Measurements from ENCODE around the gene MELK.

DNA sequence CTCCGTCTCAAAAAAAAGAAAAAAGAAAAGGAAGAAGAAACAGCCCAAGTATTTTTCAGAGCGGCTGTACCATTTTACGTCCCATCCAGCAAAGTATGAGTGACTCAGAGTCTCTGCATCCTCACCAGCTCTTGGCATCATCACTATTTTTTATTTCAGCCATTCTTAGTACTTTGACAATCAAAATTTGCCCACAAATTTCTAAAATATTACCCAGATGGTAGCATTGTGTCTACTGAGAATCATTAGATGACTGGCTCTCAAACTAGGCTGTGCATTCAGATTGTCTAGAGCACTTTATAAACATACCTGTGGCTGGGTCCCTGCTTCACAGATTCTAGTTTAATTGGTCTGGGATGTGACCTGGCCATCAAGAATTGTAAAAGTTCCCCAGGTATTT lies 21.6 kb upstream of the MELK start:
- TF ChIP-seq EZH2phosphoT487 (IDR thresholded peaks at IDR 0.05; ENCODE audit: low read depth, severe bottlenecking, unreplicated experiment) (no peak), EZH2 (IDR thresholded peaks at IDR 0.05; ENCODE audit: borderline replicate concordance) (no peak)
- TF ChIP-seq, protein P1, sequence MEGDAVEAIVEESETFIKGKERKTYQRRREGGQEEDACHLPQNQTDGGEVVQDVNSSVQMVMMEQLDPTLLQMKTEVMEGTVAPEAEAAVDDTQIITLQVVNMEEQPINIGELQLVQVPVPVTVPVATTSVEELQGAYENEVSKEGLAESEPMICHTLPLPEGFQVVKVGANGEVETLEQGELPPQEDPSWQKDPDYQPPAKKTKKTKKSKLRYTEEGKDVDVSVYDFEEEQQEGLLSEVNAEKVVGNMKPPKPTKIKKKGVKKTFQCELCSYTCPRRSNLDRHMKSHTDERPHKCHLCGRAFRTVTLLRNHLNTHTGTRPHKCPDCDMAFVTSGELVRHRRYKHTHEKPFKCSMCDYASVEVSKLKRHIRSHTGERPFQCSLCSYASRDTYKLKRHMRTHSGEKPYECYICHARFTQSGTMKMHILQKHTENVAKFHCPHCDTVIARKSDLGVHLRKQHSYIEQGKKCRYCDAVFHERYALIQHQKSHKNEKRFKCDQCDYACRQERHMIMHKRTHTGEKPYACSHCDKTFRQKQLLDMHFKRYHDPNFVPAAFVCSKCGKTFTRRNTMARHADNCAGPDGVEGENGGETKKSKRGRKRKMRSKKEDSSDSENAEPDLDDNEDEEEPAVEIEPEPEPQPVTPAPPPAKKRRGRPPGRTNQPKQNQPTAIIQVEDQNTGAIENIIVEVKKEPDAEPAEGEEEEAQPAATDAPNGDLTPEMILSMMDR (IDR thresholded peaks at IDR 0.05; ENCODE audit: poor library complexity): no peak

Data from hepatocyte (in vitro differentiated cells).